BE2C (cell line): ENCODE results near the gene PIGZ.

Experiments used
- DNase-seq: peaks from one replicate; pipeline ENCODE4 v3.0.0-alpha.2; 2020
- H3K27me3 ChIP-seq: fragments of 250-450 bp; sonication (Bioruptor Pico); 2 replicates; pipeline ENCODE4 v1.5.1; 2020; ENCODE audit warnings: mild to moderate bottlenecking
- H3K36me3 ChIP-seq: fragments of 250-450 bp; sonication (Bioruptor Pico); 2 replicates; pipeline ENCODE4 v1.5.1; 2020; ENCODE audit warnings: mild to moderate bottlenecking
- H3K4me1 ChIP-seq: fragments of 250-450 bp; sonication (Bioruptor Pico); 2 replicates; pipeline ENCODE4 v1.5.1; 2020
- H3K4me3 ChIP-seq: 2 replicates; pipeline ENCODE4 v1.5.1; 2011; ENCODE audit warnings: low read depth, low read length
- H3K9me3 ChIP-seq: fragments of 250-450 bp; sonication (Bioruptor Pico); 2 replicates; pipeline ENCODE4 v1.5.1; 2020
- TF ChIP-seq, protein P1 (sequence below): IDR thresholded peaks from 2 replicates; pipeline ENCODE4 v1.5.1; 2012; ENCODE audit warnings: mild to moderate bottlenecking, low read depth, low read length

Gene PIGZ

DNA sequence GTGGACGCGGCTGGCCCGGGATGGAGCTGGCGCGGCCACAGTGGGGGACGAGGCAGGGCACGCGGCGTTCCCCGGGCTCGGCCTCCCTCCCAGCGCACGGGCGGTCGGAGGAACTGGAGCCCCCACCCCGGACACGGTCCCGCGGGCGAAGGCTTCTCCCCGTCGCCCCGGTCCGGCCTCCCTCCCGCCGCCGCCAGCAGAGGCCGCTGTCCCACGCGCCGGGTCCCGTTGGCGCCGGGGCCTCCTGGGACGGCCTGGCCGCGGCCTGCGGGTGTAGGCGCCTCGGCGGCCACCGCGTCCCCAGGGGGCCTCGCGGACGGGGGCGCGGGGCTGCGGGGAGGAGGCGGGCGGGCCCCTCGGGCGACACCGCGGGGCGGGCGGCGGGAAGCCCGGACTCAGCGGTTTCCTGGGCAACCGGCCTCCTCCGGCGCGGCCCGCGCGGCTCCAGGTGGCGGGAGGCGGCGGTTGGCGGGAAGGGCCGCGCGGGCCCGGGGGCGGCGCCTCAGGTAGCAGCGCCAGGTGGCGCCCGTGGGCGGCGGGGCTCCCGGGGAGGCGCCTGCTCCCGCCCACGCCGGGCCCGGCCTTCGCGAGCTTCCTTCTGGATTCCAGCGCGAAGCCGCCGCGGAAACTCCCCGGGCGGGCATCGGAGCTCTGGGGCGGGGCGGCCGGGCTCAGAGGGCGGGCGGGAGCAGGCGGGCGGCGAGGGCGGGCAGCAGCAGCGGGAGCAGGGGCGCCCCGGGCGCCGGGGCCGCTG, 34.2 kb upstream of the PIGZ start:
- Histone ChIP-seq H3K9me3 (no peaks in the 10 kb centered on the region), H3K27me3 (no peaks in the 10 kb centered on the region), H3K4me3 (peak overlapping the region; percentile 60; the same call in 1 of the 2 replicates), H3K36me3 (no peaks in the 10 kb centered on the region; the same call in 1 of the 2 replicates), H3K4me1 (peaks cover 5% of the 10 kb centered on the region; the same call in 1 of the 2 replicates)
- DNase-seq, result peak; percentile 84
- TF ChIP-seq, protein P1, sequence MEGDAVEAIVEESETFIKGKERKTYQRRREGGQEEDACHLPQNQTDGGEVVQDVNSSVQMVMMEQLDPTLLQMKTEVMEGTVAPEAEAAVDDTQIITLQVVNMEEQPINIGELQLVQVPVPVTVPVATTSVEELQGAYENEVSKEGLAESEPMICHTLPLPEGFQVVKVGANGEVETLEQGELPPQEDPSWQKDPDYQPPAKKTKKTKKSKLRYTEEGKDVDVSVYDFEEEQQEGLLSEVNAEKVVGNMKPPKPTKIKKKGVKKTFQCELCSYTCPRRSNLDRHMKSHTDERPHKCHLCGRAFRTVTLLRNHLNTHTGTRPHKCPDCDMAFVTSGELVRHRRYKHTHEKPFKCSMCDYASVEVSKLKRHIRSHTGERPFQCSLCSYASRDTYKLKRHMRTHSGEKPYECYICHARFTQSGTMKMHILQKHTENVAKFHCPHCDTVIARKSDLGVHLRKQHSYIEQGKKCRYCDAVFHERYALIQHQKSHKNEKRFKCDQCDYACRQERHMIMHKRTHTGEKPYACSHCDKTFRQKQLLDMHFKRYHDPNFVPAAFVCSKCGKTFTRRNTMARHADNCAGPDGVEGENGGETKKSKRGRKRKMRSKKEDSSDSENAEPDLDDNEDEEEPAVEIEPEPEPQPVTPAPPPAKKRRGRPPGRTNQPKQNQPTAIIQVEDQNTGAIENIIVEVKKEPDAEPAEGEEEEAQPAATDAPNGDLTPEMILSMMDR, result peak; percentile 39; the same call in 1 of the 2 replicates

- Histone ChIP-seq H3K4me1 (peaks cover 5% of the 10 kb centered on the region; the same call in 1 of the 2 replicates), H3K36me3 (no peaks in the 10 kb centered on the region; the same call in 1 of the 2 replicates), H3K9me3 (no peaks in the 10 kb centered on the region), H3K27me3 (no peaks in the 10 kb centered on the region), H3K4me3 (no peak overlapping the region)
- TF ChIP-seq, protein P1, result no peak
- DNase-seq, result no peak
Observed at GRCh38 chr3:197001972-197002700, 33.5 kb upstream of the PIGZ start.

DNA sequence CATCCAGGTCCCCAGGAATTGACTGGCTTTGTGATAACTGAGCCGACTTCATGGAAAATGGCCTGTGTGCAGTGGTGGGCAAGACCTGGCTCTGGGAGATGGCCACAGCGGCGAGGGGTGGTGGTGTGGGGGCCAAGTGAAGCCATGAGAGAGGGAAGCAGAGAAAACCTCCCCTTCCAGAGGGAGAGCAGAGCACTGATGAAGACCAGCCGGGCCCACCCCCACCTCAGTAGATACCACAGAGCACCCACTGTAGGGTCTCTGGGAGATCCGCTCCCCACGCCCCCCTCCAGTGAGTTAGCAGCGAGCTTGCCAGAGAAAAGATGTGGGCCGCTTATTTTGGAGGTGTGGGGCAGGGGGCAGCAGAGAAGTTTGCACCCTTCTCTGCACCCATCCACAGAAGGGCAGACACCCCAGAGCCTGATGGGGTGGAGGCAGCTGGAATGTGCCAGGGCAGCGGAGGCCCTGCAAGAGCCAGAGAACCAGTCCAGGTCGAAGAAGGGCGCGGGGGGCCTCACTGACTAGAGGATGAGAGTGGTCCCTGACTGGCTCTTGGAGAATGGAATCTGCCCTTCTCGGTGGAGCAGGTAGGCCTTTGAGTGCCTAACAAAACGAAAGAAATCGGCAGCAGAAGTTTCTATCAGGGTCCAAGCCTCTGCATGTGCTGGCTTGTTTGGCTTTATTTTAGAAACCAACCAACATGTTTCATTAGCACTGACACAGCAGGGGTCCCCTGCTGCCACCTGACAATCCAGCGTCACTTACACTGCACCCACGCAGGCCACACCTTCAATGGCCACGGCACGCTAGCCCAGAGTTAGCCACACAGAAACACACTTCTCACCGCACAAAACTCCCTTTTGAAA, 32.7 kb upstream of the PIGZ start:
- H3K36me3 ChIP-seq, result no peaks in the 10 kb centered on the region; the same call in 1 of the 2 replicates
- H3K4me1 ChIP-seq, result peaks cover 5% of the 10 kb centered on the region; the same call in 1 of the 2 replicates
- TF ChIP-seq, protein P1, result no peak
- H3K9me3 ChIP-seq, result no peaks in the 10 kb centered on the region
- DNase-seq, result no peak
- no peaks in the 10 kb centered on the region for H3K27me3 ChIP-seq
- H3K4me3 ChIP-seq, result no peak overlapping the region

DNA sequence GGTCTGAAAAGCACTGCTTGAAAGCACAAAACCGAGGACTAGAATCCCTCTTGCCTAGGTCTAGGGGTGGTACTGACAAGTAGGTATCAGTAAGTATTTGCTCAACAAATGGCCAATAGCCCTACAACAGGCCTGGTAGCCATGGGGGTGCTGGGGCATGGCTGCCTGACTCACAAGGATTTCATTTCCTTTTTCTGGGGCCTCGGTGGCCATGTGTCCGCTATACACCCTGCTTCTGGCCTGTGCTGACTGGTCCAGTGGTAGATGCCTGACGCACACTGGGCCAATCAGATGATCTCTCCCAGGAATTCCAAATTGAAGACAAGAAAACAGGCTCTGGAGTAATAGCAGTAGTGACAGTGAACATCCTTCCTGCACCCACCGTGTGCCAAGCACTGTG, 31.6 kb upstream of the PIGZ start:
- H3K9me3 ChIP-seq, result no peaks in the 10 kb centered on the region
- no peak for DNase-seq
- H3K27me3 ChIP-seq, result no peaks in the 10 kb centered on the region
- peaks cover 5% of the 10 kb centered on the region; the same call in 1 of the 2 replicates for H3K4me1 ChIP-seq
- H3K4me3 ChIP-seq, result no peak overlapping the region
- TF ChIP-seq, protein P1, result no peak
- no peaks in the 10 kb centered on the region; the same call in 1 of the 2 replicates for H3K36me3 ChIP-seq

DNA sequence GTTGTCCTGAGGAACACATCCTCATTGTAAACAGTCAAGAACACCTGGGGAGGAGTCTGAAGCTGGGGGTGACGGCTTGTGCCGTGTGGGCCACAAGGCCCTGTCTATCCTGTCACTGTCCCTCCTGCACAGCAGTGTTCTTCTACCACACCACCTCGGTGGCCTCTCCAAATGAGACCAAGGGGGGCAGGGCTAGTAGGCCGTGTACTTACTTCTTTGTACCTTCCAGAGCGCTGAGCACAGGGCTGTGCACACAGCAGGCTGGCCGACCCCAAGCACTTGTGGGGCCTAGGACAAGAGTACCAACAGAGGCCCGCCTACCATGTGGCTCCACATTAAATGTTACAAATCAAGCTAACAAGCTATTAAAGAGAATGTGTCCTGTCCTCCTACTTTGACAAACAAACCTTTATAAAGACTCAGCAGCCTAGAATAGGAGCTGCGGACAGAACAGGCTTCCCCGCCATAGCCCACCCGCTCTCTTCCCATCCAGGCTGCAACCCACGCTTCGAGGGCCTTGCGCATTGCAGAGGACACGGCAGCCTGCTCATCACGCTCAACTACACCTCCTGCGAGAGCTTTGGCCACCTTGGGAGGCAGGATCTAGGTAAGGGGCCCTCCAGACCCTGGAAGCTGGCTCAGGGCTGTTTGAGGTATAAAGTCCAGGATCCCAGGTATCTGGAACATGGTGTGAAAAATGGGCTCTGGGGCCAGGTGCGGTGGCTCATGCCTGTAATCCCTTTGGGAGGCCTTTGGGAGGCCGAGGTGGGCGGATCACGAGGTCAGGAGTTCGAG, 30.5 kb upstream of the PIGZ start:
- TF ChIP-seq, protein P1, result no peak
- Histone ChIP-seq H3K4me1 (peaks cover 5% of the 10 kb centered on the region; the same call in 1 of the 2 replicates), H3K27me3 (no peaks in the 10 kb centered on the region), H3K9me3 (no peaks in the 10 kb centered on the region), H3K4me3 (no peak overlapping the region), H3K36me3 (no peaks in the 10 kb centered on the region)
- DNase-seq, result no peak
